Measurements from ENCODE around the gene UCP2. TPM values are rescaled to one million over a fixed set of nuclear protein-coding genes. Genes with fewer than 3 reads are reported as not detected.

UCP2 gene
- total and polyA plus RNA-seq, 4 donors = 44.7 to 207 (median 139) TPM

DNA sequence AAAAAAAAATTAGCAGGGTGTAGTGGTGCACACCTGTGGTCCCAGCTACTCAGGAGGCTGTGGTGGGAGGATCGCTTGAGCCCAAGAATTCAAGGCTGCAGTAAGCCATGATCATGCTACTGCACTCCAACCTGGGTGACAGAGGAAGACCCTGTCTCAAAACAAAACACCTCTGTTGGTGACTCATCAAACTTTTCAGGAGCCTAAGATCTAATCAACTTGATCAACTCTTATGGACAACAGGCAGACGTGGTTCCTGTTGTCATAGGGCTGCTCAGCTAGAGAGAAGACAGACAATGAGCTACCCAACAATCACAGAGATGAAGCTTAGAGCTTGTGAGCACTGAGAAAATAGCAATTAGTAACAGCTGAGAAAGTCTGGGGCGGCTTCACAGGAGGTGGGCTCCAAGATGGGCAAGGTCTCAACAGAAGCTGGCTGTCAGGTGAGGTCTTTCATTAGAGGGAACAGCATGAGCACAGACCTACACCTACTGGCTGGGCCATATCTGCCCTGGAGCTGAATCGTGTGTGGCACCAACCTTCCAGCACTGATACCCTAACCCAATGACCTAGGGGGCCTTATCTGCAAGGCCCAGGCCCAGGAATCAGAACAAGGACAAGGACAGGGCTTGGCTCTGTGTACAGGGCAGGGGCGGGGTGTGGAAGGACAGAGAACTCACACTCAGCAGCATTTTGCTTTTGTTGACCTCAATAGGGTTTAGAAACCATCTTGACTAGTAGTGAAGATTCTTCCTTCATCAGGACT lies 33.5 kb upstream of the UCP2 start:
- H3K9ac ChIP-seq (ENCODE audit: insufficient read depth in 1 of 2, low read length in 2 of 2) = no peak overlapping the region
- H3K9me3 ChIP-seq (ENCODE audit: control insufficient read depth in 4 of 4, insufficient read depth in 3 of 4, low read length in 3 of 4) = no peaks in the 10 kb centered on the region
- H3K27me3 ChIP-seq (ENCODE audit: control insufficient read depth in 3 of 3, insufficient read depth in 3 of 3, low read length in 2 of 3) = no peaks in the 10 kb centered on the region
- DNase-seq (no peak), ATAC-seq (ENCODE audit: insufficient read depth, low FRiP score) (no peak)
- 98 to 99% methylated on average over 5 of the region's 5 CpGs for WGBS, 2 donors
- peaks cover 0 to 11% (median 3%) of the 10 kb centered on the region in 4 donors for H3K36me3 ChIP-seq (ENCODE audit: control insufficient read depth in 4 of 4, insufficient read depth in 4 of 4, low read length in 4 of 4)
- no peak for TF ChIP-seq CTCF (IDR thresholded peaks at IDR 0.05; ENCODE audit: control extremely low read depth, extremely low read depth)
- no peak overlapping the region for H3K27ac ChIP-seq (ENCODE audit: low read depth in 1 of 2, low read length in 1 of 2)
- peaks cover 4 to 17% (median 7%) of the 10 kb centered on the region in 5 donors for H3K4me1 ChIP-seq (ENCODE audit: control insufficient read depth in 5 of 5, insufficient read depth in 5 of 5, low read length in 5 of 5)
- H3K4me3 ChIP-seq = no peak overlapping the region

DNA sequence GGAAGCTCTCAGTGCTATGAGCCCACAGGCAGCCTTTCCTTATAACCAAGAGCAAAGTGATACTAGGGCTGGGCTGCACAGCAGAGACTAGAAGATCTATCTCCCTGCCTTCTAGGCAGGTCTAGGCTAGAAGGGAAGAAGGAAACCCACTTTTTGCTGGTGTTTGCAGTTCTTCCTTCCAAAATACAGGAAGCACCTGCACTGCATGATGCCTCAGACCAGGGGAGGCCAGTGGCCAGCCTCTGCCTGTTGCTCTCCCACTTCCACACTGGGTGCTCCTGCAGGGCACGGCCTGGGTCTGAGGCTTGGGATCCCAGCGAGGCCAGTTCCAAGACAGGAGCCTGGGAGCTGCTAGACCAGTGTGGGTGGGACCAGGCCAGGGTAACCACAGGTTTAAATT lies 32.2 kb upstream of the UCP2 start:
- no peak for ATAC-seq (ENCODE audit: insufficient read depth, low FRiP score)

DNA sequence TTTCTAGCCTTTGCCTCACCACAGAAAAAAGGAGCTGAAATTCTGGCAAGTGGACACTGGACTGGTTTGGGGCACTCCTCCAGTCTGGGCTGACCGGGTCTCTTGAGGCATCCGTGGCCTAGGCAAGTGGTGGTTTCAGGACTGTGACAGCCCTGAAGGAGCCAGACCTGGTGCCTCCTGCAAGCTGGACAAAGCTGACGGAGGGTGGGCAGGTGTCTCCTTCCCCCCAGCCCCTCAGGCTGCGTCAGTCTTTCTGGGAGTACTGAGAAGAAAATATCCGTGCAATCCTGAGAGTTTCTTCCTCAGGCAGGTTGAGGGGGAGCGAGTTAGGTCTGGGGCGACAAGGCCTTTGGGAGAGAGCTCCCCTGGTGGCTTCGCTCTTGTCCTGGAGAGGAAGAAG lies 30.5 kb upstream of the UCP2 start:
- no peak overlapping the region for H3K9ac ChIP-seq (ENCODE audit: insufficient read depth in 1 of 2, low read length in 2 of 2)
- no peaks in the 10 kb centered on the region for H3K27me3 ChIP-seq (ENCODE audit: control insufficient read depth in 3 of 3, insufficient read depth in 3 of 3, low read length in 2 of 3)
- TF ChIP-seq CTCF (IDR thresholded peaks at IDR 0.05; ENCODE audit: control extremely low read depth, extremely low read depth) = no peak
- peaks cover 0 to 15% (median 0%) of the 10 kb centered on the region in 4 donors for H3K36me3 ChIP-seq (ENCODE audit: control insufficient read depth in 4 of 4, insufficient read depth in 4 of 4, low read length in 4 of 4)
- H3K4me1 ChIP-seq (ENCODE audit: control insufficient read depth in 5 of 5, insufficient read depth in 5 of 5, low read length in 5 of 5) = peaks cover 0 to 6% (median 0%) of the 10 kb centered on the region in 5 donors
- WGBS, 2 donors = 96 to 98% methylated on average over 8 of the region's 8 CpGs
- no peak overlapping the region for H3K4me3 ChIP-seq
- H3K9me3 ChIP-seq (ENCODE audit: control insufficient read depth in 4 of 4, insufficient read depth in 3 of 4, low read length in 3 of 4) = no peaks in the 10 kb centered on the region
- ATAC-seq (ENCODE audit: insufficient read depth, low FRiP score) (no peak), DNase-seq (no peak)
- H3K27ac ChIP-seq (ENCODE audit: low read depth in 1 of 2, low read length in 1 of 2) = no peak overlapping the region

More for the DNA sequence above, 32.2 kb upstream of the UCP2 start:
- TF ChIP-seq CTCF (IDR thresholded peaks at IDR 0.05; ENCODE audit: control extremely low read depth, extremely low read depth) = no peak
- Histone ChIP-seq H3K27ac (ENCODE audit: low read depth in 1 of 2, low read length in 1 of 2) (no peak overlapping the region), H3K4me3 (no peak overlapping the region), H3K9me3 (ENCODE audit: control insufficient read depth in 4 of 4, insufficient read depth in 3 of 4, low read length in 3 of 4) (no peaks in the 10 kb centered on the region), H3K27me3 (ENCODE audit: control insufficient read depth in 3 of 3, insufficient read depth in 3 of 3, low read length in 2 of 3) (no peaks in the 10 kb centered on the region), H3K36me3 (ENCODE audit: control insufficient read depth in 4 of 4, insufficient read depth in 4 of 4, low read length in 4 of 4) (peaks cover 0 to 15% (median under 1%) of the 10 kb centered on the region in 4 donors), H3K4me1 (ENCODE audit: control insufficient read depth in 5 of 5, insufficient read depth in 5 of 5, low read length in 5 of 5) (peaks cover 4 to 14% (median 7%) of the 10 kb centered on the region in 5 donors), H3K9ac (ENCODE audit: insufficient read depth in 1 of 2, low read length in 2 of 2) (no peak overlapping the region)
- no peak for DNase-seq
- 50 to 77% methylated on average over 2 of the region's 2 CpGs for WGBS, 2 donors
